Activated naive CD8-positive, alpha-beta T cell treated with anti-CD3 and anti-CD28 coated beads, Interleukin-2, amount 50 U/mL, for 24 hours (primary cell): Measurements from ENCODE around the gene SV2C.
A peak's percentile ranks its signal among the peaks of the same experiment; 100 is the strongest.

Experiments
- ATAC-seq: fragments of 150-1000 bp; cut with Tn5 transposase; one replicate; pipeline ENCODE4 v1.10.0; 2021
- DNase-seq: peaks from one replicate; pipeline ENCODE4 v3.0.0; 2021
- H3K27ac Mint-ChIP-seq: one replicate; pipeline ENCODE4 v1.8.0; 2021; ENCODE audit warnings: mild to moderate bottlenecking, mixed read lengths
- H3K27me3 Mint-ChIP-seq: one replicate; pipeline ENCODE4 v1.8.0; 2021; ENCODE audit warnings: mixed read lengths
- H3K36me3 Mint-ChIP-seq: one replicate; pipeline ENCODE4 v1.8.0; 2021; ENCODE audit warnings: low read depth, mixed read lengths
- H3K4me1 Mint-ChIP-seq: one replicate; pipeline ENCODE4 v1.8.0; 2021; ENCODE audit warnings: mixed read lengths
- H3K4me3 Mint-ChIP-seq: one replicate; pipeline ENCODE4 v1.8.0; 2021; ENCODE audit warnings: mild to moderate bottlenecking, moderate library complexity, mixed read lengths
- H3K9me3 Mint-ChIP-seq: one replicate; pipeline ENCODE4 v1.8.0; 2021; ENCODE audit warnings: mixed read lengths

Gene SV2C

DNA sequence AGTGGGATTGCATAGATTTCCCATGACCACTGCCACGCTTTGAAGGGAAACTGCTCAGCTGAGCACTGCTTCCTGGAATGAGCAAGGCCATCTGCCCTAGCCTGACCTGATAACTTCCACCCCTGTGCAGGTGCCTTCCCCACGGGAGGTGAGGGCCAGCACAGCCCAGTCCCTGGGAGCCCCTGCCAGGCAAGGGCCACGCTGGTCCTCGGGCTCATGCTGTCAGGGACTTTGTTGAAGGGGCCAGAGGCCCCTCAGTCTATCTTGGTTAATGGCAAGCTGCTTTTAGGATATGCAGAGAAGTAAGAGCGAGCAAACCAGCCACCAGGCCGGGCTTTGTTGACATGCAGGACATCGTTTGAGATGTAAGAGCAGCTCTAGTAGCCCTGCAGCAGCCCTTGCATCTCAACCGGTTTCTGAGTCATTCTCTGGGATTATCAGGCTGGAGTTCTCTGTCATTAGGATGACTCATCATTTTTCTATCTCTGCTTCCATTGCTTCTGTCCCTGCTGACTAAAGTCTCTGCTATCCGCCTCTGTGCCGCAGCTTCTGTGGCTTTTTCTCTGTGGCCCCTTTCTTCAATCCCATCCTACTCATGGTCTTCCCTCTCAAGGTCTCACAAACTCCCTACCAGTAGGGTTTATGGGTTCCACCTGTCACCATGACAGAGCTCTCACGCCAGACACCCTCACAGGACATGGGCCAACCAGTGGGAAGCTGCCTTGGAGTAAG lies 289.3 kb downstream of the SV2C start:
- DNase-seq (no peak), ATAC-seq (no peak)
- Mint-ChIP-seq H3K4me3 (no peak overlapping the region), H3K4me1 (peaks cover 24% of the 10 kb centered on the region), H3K27me3 (no peaks in the 10 kb centered on the region), H3K27ac (peak overlapping the region; percentile 57), H3K9me3 (no peaks in the 10 kb centered on the region), H3K36me3 (no peaks in the 10 kb centered on the region)

DNA sequence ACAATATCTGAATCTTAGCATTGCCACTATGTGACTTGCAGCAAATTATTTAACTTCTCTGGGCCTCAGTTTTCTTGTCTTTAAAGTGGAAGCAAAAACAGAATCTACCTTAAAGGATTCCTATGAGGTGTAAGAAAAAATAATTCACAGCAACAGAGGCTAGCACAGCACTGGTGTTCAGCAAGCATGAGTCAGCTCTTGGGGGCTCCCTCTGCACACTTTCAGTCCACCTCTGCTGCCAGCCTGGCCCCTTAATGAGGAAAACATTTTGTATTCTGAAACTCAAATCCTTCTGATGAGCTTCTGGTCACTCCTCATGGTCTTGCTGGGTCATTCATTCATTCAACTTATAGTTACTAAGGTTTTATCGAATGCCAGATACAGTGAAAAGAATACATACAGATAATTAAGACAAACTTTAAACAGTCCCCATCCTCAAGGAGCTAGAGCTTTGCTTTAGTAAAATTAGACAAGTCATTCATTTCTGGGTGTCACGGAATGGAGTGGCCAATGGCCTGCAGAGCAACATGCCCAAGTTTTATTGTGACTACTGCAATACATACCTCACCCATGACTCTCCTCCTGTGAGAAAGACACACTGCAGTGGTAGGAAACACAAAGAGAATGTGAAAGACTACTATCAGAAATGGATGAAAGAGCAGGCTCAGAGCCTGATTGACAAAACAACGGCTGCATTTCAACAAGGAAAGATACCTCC lies 293.1 kb downstream of the SV2C start:
- no peak overlapping the region for H3K4me3 Mint-ChIP-seq
- H3K36me3 Mint-ChIP-seq, result no peaks in the 10 kb centered on the region
- no peaks in the 10 kb centered on the region for H3K9me3 Mint-ChIP-seq
- ATAC-seq (peak; percentile 57), DNase-seq (no peak)
- H3K4me1 Mint-ChIP-seq, result peaks cover 15% of the 10 kb centered on the region
- no peaks in the 10 kb centered on the region for H3K27me3 Mint-ChIP-seq
- H3K27ac Mint-ChIP-seq, result no peak overlapping the region

DNA sequence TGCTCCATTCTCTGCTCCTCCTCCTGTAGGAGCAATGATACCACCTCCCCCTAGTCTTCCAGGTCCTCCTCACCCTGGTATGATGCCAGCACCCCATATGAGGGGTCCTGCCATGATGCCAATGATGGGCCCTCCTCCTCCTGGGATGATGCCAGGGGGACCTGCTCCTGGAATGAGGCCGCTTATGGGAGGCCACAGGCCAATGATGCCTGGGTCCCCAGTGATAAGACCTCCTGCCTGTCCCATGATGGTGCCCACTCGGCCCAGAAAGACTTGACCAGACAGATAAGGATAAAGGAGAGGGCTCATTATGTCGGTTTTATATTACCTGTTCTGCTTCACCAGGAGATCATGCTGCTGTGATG lies 293.7 kb downstream of the SV2C start:
- H3K27me3 Mint-ChIP-seq, result no peaks in the 10 kb centered on the region
- no peak overlapping the region for H3K27ac Mint-ChIP-seq
- H3K4me1 Mint-ChIP-seq, result peaks cover 15% of the 10 kb centered on the region
- H3K36me3 Mint-ChIP-seq, result no peaks in the 10 kb centered on the region
- H3K4me3 Mint-ChIP-seq, result no peak overlapping the region
- no peaks in the 10 kb centered on the region for H3K9me3 Mint-ChIP-seq
- DNase-seq, result no peak
- ATAC-seq, result no peak

DNA sequence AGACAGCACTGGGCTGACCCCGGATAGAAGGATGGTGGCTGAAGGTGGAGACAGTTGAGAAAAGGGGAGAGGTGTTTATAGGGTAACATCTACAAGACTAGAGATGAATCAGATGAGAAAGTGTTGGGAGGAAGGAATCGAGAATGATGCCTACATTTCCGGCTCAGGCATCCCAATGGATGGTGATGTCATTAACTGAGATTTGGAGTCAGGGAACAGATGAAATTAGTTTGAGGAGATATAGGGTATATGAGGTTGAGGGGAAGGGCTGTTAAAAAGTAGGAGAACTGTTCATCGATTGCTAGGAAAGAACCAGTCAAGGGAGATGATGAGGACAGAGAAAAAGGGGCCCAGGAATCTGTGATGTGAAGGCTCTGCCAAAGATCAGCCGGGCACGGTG lies 295.2 kb downstream of the SV2C start:
- DNase-seq (no peak), ATAC-seq (no peak)
- no peak overlapping the region for H3K27ac Mint-ChIP-seq
- H3K27me3 Mint-ChIP-seq, result no peaks in the 10 kb centered on the region
- H3K4me1 Mint-ChIP-seq, result peaks cover 18% of the 10 kb centered on the region
- no peaks in the 10 kb centered on the region for H3K9me3 Mint-ChIP-seq
- no peak overlapping the region for H3K4me3 Mint-ChIP-seq
- no peaks in the 10 kb centered on the region for H3K36me3 Mint-ChIP-seq

DNA sequence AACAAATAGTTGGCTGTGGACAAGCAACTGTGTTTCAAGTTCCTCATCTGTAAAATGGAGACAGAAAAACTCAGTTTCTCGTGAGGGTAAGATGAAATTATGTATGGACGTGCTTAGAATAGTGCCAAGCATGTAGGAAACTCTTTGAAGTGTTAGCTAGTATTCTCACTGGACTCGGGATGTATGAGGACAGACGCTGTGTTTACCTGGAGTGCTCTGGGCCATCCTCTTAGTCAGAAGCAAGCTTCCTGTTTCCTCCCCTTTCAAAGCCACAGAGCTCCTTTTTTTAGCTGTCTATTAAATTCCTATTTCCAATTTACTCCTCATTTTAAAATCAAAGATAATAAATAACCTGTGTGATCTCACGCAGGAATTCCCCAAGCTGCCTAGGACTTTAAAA lies 296.1 kb downstream of the SV2C start:
- no peaks in the 10 kb centered on the region for H3K27me3 Mint-ChIP-seq
- no peaks in the 10 kb centered on the region for H3K36me3 Mint-ChIP-seq
- H3K4me3 Mint-ChIP-seq, result no peak overlapping the region
- peaks cover 25% of the 10 kb centered on the region for H3K4me1 Mint-ChIP-seq
- DNase-seq, result no peak
- no peaks in the 10 kb centered on the region for H3K9me3 Mint-ChIP-seq
- H3K27ac Mint-ChIP-seq, result no peak overlapping the region
- ATAC-seq, result no peak

DNA sequence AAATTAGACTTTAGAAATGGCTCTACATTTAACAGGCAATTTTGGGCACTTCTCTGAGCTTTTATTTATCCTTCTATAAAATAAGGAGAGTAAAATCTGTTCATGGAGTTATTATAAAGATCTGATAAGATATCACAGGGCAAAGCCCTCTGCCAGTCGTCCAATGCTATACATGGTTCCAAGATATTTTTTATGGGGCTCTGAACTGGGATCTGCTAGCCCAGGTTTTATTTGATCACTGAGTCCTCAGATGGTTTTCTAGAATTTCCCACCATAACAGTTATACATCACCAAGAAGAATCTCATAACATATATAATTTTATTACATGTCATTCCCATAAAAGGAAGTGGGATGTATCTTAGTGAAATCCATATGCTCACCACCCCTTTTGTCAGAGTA lies 296.7 kb downstream of the SV2C start:
- Mint-ChIP-seq H3K4me3 (no peak overlapping the region), H3K27ac (no peak overlapping the region)

DNA sequence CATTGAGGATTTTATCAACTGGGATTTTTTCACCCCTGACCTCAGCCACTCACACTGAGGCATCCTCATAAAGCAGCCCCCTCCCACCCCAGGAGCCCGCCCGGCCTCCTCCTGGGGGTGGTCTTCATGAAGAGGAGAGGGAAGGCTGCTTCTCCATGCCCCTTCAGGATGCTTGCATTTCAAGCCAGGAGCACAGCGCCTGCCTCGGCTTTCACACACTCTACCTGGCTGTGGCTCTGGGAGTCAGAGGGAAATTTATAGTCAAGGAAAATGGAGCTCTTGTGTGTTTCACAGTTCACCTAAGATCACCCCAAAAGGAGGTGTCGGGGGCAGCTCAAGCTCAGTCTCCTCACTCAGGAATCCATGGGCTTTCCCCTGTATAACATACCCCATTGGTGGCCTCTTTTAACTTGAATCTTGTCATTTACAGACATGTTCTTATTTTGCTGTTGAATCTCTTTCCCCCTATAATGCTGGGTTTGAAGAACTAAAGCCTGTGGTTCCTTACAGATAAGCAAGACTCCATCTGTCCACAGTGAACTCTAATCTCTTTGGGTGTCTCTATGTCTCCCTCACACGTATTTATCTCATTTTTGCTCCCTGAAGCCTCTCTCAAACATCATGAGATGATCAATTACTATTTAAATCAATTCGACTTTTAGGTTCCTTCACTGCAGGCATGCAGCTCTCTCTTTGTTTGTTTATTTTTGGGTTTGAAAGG lies 297.3 kb downstream of the SV2C start:
- H3K9me3 Mint-ChIP-seq, result no peaks in the 10 kb centered on the region
- no peaks in the 10 kb centered on the region for H3K27me3 Mint-ChIP-seq
- H3K4me1 Mint-ChIP-seq, result peaks cover 36% of the 10 kb centered on the region
- DNase-seq (no peak), ATAC-seq (no peak)
- H3K4me3 Mint-ChIP-seq, result no peak overlapping the region
- no peak overlapping the region for H3K27ac Mint-ChIP-seq
- no peaks in the 10 kb centered on the region for H3K36me3 Mint-ChIP-seq

More for the DNA sequence above, 296.7 kb downstream of the SV2C start:
- Mint-ChIP-seq H3K36me3 (no peaks in the 10 kb centered on the region), H3K27me3 (no peaks in the 10 kb centered on the region), H3K4me1 (peaks cover 30% of the 10 kb centered on the region), H3K9me3 (no peaks in the 10 kb centered on the region)
- no peak for ATAC-seq
- DNase-seq, result no peak

DNA sequence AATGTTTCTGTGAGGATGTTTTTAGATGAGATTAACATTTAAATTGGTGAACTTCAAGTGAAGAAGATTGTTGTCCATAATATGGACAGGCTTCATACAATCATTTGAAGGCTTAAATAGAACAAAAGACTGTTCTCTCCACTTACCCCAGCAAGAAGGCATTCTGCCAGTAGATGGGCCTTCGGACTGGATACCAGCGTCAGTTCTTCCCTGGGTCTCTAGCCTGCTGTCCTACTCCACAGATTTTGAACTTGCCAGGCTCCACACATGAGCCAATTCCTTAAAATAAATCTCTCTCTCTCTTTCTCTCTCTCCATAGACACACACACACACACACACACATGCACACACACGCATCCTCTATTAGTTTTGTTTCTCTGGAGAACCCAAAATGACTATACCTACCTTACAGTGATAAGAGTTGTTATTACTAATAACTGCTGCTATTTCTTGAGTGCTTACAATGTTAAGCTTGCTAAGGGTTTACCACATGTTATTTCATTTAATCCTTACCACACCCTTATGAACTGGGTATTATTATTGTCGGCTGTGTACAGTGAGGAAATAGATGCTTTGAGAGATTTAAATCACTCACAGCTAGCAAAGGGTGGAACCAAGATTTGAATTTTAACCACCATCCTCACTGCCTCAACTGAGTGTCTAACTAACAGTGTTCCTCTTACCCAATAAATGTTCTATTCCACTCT lies 300.1 kb downstream of the SV2C start:
- no peaks in the 10 kb centered on the region for H3K36me3 Mint-ChIP-seq
- no peak overlapping the region for H3K27ac Mint-ChIP-seq
- H3K4me3 Mint-ChIP-seq, result no peak overlapping the region
- H3K4me1 Mint-ChIP-seq, result peaks cover 33% of the 10 kb centered on the region
- DNase-seq, result no peak
- ATAC-seq, result no peak
- H3K9me3 Mint-ChIP-seq, result no peaks in the 10 kb centered on the region
- H3K27me3 Mint-ChIP-seq, result no peaks in the 10 kb centered on the region

DNA sequence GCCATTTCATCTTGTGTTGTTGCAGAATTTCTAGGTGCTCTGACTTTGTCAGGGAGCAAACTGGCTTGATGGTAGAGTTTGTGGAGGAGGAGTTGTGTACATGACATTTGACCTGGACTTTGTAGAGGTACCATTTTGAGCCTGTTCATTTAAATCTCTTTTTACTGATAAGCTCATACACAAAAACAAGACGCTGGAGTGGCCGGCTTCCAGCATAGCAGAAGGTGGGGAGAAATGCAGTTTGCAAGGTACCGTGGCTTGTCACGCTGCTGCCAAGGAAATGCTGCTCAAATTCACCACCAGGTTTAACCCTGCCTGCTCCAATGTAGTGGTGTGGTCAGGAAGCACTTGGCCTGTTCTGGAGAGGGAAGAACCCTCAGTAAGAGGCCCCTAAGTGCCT lies 301.0 kb downstream of the SV2C start:
- no peaks in the 10 kb centered on the region for H3K9me3 Mint-ChIP-seq
- no peak overlapping the region for H3K4me3 Mint-ChIP-seq

DNA sequence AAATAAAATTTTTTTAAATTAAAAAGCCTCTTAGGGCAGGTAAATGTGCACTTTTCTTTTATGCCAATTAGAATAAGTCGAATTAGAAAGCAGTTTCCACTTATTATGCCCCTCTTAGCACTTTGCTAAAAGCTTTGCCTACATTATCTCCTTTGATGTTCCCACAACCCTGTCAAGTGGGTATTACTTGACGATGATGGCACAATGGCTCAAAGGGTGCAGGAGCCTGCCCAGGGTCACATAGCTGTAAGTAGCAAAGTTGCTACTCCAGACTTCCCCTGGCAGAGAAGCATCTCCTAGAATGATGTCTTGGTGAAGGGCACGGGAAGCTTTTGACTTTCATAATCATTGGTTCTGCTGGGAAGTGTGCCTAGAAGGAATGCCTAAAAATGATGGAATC lies 301.5 kb downstream of the SV2C start:
- Mint-ChIP-seq H3K9me3 (no peaks in the 10 kb centered on the region), H3K36me3 (no peaks in the 10 kb centered on the region), H3K27ac (no peak overlapping the region), H3K27me3 (no peaks in the 10 kb centered on the region), H3K4me1 (peaks cover 28% of the 10 kb centered on the region), H3K4me3 (no peak overlapping the region)
- DNase-seq, result no peak
- ATAC-seq, result peak; percentile 67

More for the DNA sequence above, 301.0 kb downstream of the SV2C start:
- DNase-seq (no peak), ATAC-seq (peak; percentile 64)
- Mint-ChIP-seq H3K36me3 (no peaks in the 10 kb centered on the region), H3K27me3 (no peaks in the 10 kb centered on the region), H3K4me1 (peaks cover 30% of the 10 kb centered on the region), H3K27ac (no peak overlapping the region)

DNA sequence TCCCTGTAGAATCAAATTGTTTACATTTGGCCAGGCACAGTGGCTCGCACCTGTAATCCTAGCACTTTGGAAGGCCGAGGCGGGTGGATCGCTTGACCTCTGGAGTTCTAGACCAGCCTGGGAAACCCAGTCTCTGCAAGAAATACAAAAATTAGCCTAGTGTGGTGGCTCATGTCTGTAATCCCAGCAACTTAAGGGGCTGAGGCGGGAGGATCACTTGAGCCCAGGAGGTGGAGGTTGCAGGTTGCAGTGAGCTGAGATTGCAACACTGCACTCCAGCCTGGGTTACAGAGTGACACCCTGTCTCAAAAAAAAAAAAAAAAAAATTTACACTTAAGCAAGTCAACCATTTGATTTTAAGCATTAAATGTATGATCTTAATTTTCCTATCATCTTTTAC lies 302.4 kb downstream of the SV2C start:
- peaks cover 33% of the 10 kb centered on the region for H3K4me1 Mint-ChIP-seq
- ATAC-seq (no peak), DNase-seq (no peak)
- H3K27ac Mint-ChIP-seq, result no peak overlapping the region
- H3K4me3 Mint-ChIP-seq, result no peak overlapping the region
- no peaks in the 10 kb centered on the region for H3K27me3 Mint-ChIP-seq
- H3K36me3 Mint-ChIP-seq, result no peaks in the 10 kb centered on the region
- H3K9me3 Mint-ChIP-seq, result no peaks in the 10 kb centered on the region

DNA sequence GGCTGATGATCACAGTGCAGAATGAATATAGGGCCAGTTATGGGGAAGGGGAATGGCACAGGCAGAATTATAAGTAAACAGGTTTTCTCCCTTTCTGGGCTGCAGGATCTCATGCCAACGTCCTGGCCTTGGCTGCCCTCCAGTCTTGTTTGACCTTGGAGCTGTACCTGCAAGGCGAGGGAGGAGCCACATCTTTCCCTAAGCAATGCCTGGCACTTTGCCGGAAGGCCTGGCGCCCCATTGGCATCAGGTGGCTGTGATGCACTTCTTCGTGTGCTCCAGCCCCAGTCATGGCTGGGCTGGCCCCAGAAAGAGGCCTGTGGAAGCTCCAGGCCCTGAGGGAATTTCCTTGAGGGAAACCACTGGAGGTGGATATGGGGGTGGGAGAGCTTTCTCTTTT lies 303.2 kb downstream of the SV2C start:
- peaks cover 42% of the 10 kb centered on the region for H3K4me1 Mint-ChIP-seq
- H3K36me3 Mint-ChIP-seq, result no peaks in the 10 kb centered on the region
- H3K4me3 Mint-ChIP-seq, result no peak overlapping the region
- no peaks in the 10 kb centered on the region for H3K9me3 Mint-ChIP-seq
- DNase-seq (no peak), ATAC-seq (no peak)
- no peak overlapping the region for H3K27ac Mint-ChIP-seq
- no peaks in the 10 kb centered on the region for H3K27me3 Mint-ChIP-seq

DNA sequence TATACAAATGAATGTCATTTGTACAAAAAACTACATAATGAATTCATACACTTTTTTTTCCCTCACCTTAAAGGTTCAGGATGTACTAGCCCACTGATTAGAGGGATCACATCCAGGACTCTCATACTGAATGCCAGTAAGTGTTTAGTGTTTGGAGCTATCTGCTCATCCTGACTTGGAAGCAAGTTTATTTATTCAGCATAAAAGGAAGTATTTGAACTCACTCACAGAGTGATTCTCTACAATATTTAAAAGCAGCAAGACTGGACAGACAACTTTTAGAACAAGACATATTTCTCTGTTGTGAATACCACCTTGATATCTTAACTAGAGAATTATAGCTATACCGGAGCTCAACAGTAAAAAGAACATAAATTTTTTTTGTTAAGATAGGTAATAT lies 305.1 kb downstream of the SV2C start:
- Mint-ChIP-seq H3K27me3 (no peaks in the 10 kb centered on the region), H3K36me3 (no peaks in the 10 kb centered on the region), H3K9me3 (no peaks in the 10 kb centered on the region), H3K4me3 (no peak overlapping the region), H3K27ac (no peak overlapping the region), H3K4me1 (peaks cover 58% of the 10 kb centered on the region)
- ATAC-seq (no peak), DNase-seq (no peak)

DNA sequence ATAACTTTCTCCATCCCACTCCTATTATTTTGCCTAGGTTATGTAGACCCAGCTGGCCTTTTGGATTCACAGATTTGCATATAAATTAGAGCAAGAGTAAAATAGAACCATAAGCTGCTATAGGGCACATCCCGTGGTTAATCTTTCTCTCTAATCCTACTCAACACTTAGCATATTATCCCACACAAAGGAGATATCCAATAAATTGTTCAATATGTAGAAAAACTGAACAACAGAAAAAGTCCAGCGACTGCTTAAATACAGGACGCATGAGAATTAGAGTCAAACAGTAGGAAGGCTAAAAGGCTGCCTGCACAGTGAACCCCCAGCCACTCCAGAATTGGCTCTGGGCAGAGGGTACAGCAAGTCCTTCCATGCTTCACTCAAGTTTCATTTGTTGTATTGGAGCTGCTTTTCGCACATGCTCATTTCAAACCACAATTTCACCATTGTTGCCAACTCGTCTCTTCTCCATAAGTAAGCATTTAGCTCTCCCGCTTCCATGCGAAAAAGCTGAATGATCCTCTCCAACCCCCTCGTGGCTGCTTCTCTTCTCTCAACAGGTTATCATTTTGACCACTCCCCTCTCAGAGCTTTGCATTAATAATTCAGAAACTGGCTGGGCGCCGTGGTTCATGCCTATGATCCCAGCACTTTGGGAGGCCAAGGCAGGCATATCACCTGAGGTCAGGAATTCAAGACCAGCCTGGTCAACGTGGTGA lies 305.8 kb downstream of the SV2C start:
- Mint-ChIP-seq H3K9me3 (no peaks in the 10 kb centered on the region), H3K27ac (no peak overlapping the region)

More for the DNA sequence above, 305.8 kb downstream of the SV2C start:
- ATAC-seq, result no peak
- no peaks in the 10 kb centered on the region for H3K36me3 Mint-ChIP-seq
- H3K4me1 Mint-ChIP-seq, result peaks cover 59% of the 10 kb centered on the region
- DNase-seq, result no peak
- H3K4me3 Mint-ChIP-seq, result no peak overlapping the region
- H3K27me3 Mint-ChIP-seq, result no peaks in the 10 kb centered on the region
